HG03039 (cell line): ENCODE data around the gene YWHAB.

Experiments
- ATAC-seq: cut with Tn5 transposase; IDR thresholded peaks from one replicate; pipeline ENCODE4 v1.9.1; 2021; ENCODE audit warnings: mild to moderate bottlenecking, moderate library complexity; ENCODE audit not compliant: unreplicated experiment

YWHAB gene

DNA sequence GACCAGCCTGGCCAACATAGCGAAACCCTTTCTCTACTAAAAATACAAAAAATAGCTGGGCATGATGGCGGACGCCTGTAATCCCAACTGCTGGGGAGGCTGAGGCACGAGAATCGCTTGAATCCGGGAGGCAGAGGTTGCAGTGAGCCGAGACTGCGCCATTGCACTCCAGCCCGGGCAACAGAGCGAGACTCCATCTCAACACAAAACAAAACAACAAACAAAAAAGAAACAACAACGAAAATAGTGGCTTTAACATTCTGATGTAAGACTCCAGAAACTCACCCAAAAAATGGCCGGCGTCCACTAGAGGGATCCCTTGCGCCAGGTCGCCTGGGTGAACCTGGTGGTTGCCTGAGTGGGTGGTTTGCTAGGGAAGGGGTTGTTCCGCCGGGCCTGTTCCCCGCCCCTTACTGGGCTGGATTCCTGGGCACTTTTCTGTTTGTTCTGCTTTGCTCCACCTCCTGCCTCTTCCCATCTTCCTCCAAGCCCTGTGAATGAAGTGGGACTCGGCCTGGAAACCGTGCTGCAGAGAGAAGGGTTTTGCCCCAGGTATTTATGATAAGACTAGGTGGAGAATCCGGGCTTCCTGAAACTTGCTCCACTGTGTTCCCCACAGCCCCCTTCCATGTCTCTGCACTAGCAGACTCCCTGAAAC is 25.9 kb downstream of the YWHAB start:
- no peak for ATAC-seq

DNA sequence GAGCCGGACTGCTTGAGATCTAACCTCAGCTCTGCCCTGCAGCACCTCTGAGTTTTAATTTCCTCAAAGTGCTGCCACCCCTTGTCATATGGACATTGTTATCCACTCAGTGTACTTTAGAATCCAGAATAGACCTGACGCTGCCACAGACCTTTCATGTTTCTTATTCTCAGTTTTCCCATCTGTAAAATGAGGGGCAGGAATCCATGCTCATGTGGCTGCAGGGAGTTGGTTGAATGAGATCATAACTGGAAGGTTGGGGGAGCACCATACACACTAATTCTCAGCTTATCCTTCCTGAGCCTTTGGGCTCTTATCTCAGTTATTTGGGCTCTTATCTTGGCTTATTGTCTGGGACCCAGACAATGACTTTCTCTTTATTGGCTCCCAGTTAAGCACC is 26.7 kb downstream of the YWHAB start:
- no peak for ATAC-seq

DNA sequence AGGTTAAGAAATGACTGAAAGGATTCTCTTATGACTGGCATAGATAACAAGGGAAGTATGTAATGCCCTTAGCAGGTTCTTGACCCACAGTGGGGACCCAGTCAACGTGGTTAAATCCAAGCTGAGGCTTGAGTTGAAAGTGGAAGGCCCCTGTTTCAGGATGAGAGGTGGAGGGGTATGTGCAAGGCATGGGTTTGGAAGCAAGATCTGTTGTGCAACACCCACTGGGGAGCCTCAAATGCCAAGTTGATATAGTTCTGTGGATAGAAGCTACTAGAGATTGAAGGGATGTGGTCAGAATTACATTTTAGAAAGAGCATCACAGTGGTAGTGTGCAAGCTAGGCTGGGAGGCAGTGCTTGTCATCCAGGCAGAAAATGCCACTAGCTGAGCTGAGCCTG is 29.4 kb downstream of the YWHAB start:
- no peak for ATAC-seq

DNA sequence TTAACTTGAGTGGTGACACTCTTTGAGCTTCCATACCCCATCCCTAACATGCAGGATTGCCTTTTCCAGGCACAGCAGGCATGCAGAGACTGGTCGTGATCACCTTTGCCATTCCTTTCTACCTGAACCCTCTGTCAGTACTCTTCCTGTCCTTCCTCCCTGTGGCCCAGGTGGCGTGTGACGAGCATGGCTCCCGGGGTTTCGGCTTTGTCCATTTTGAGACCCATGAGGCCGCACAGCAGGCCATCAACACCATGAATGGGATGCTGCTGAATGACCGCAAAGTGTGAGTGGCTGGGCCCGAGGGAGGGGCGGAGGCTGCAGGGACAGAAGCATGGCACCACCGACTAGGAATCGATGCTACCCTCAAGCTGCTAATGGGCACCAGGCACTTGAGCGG is 31.1 kb downstream of the YWHAB start:
- ATAC-seq, result no peak

- no peak for ATAC-seq
Measured at GRCh38 chr20:44917399-44917798, 31.9 kb downstream of the YWHAB start.

GRCh38 chr20:44918342-44918741 is 32.8 kb downstream of the YWHAB start:
- no peak for ATAC-seq

DNA sequence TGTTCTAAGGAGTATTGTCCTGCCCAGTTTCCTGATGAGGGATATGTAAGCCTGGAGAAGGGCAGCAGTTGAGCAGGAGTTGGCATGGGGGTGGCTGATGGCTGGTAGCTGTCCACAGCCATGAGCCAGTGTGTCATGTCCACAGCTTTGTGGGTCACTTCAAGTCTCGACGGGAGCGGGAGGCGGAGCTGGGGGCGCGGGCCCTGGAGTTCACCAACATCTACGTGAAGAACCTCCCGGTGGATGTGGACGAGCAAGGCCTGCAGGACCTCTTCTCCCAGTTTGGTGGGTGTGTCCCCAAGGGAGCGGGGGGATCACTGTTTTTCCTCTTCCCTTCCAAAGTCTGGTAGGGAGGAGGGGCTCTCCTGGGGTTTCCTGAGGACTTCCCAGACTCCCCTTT is 33.3 kb downstream of the YWHAB start:
- ATAC-seq, result no peak

DNA sequence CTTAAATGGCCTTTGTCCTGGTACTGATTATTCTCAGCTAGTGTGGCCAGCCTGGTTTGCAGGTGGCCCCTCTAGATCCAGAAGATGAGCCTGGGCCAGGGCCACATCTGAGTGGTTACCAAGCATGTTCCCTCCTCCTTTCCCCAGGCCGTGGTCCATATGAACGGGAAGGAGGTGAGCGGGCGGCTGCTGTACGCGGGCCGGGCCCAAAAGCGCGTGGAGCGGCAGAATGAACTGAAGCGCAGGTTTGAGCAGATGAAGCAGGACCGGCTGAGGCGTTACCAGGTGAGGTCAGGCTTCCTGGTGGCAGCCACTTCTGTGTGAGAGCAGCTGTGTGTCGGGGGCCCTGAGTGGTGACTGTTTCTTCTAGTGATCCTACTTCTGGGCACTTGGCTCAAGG is 35.9 kb downstream of the YWHAB start:
- ATAC-seq, result no peak

GRCh38 chr20:44924541-44924940 is 39.0 kb downstream of the YWHAB start:
- ATAC-seq, result no peak

- no peak for ATAC-seq
Measured at GRCh38 chr20:44928595-44928994, 43.1 kb downstream of the YWHAB start.

- no peak for ATAC-seq
Measured at GRCh38 chr20:44930517-44931168, 45.1 kb downstream of the YWHAB start.

DNA sequence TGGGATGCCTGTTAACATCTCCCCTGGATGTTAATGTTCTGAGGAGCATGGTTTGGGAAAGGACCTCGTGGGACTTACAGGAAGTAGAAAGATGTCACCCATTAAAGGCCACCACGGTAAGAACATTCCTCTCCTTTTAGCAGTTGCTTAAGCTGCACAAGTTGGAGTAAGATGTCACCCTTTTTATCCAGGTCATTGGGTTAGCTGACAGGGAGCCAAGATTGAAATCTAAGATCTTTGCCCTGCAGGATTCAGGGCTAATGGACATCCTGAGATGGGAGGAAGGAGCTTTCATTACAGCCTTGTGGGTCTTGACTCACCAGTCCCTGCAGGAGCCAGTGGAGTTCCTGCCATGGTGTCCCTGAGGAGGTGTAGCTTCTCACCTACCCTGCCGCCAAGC is 46.4 kb downstream of the YWHAB start:
- no peak for ATAC-seq

GRCh38 chr20:44932916-44933315 is 47.4 kb downstream of the YWHAB start:
- ATAC-seq, result no peak

GRCh38 chr20:44936510-44936909 is 51.0 kb downstream of the YWHAB start:
- no peak for ATAC-seq

- no peak for ATAC-seq
Measured at GRCh38 chr20:44938637-44939036, 53.1 kb downstream of the YWHAB start.

- no peak for ATAC-seq
Measured at GRCh38 chr20:44941120-44941691, 55.7 kb downstream of the YWHAB start.

DNA sequence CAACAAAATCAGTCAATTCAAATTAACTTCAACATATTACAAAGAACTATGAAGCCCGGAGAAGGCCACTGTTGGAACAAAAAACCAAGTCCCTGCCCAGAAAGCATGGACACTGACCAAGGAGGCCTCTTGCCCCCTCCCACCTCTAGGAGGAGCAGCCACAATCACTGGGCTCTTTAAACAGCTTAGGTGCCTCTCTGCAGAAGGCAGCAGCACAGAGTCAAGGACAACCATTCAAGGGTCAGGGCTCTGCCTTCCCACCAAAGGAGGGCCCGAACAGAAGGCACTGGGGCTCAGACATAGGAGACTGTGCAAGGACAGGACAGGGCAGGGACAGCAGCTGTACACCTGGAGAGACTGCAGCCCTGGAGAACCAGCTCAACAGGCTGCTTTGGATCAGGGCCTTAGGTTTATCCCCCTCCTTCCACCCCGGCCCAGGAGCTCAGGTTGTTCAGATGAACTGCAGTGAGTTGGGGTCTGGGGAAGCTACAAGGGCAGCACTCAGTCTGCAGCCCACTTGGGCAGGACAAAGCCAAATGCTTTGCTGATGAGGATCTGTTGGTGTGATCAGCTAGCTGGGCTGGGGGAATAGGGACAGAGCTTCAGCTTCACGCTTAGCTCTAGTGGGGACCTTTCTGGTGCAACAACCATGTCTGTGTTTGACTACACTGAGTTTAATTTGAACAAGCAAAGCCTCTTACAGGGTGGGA is 56.9 kb downstream of the YWHAB start:
- ATAC-seq, result no peak

- no peak for ATAC-seq
Measured at GRCh38 chr20:44943828-44944227, 58.3 kb downstream of the YWHAB start.

DNA sequence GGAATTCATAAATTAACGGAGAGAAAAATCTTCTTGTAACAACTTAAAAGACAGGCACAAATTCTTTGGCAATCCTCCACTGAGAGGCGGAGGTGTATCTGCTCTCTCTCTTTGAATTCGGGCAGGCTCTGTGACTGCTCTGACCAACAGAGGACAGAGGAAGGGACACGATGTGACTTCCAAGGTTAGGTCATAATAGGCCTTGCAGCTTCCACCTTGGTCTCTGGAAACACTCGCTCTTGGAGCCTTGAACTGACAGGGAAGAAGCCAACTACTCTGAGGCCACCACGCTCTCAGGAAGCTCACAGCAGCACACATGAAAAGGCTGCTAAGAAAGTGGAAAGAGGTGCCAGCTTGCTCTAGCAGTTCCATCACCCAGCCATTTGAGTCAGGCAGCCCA is 59.8 kb downstream of the YWHAB start:
- no peak for ATAC-seq

- no peak for ATAC-seq
Measured at GRCh38 chr20:44946271-44946852, 60.9 kb downstream of the YWHAB start.

DNA sequence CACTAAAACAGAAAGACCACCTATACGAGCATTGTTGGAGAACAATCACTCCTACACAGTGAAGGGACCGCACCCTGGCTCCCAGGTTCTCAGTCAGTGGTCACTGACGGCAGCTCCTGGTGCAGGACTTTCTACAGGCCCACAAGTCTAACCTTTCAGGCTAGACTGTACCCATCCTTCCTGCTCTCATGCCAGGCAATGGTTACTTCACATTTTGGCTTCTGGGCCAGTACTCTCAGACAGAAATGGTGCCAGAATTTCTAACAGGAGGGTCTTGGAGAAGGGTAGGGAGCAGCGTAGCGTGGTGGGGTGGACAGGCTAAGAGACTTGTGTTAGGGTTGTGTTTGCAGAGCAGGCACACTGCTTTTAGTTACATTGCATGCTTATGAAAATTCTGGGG is 62.6 kb downstream of the YWHAB start:
- ATAC-seq, result no peak

- ATAC-seq, result no peak
Measured at GRCh38 chr20:44948513-44948912, 63.0 kb downstream of the YWHAB start.
